SIG-M5 treated with dmso at 0.1 percent for 504 hours (cell line): ENCODE measurements around the gene SMIM44.
"Not testable (repeated sequence)": the region's sequence is repeated elsewhere in the genome, so short reads cannot be mapped to it uniquely, and the experiment has no call there.

Experiments
- DNase-seq: peaks from one replicate; lab custom pipeline; 2025; ENCODE audit not compliant: unreplicated experiment; lab: John Stamatoyannopoulos, UW

The SMIM44 gene

GRCh38 chr19:3518255-3518654, 35.0 kb upstream of the SMIM44 start:
- no peak for DNase-seq

GRCh38 chr19:3517638-3518037, 34.4 kb upstream of the SMIM44 start:
- no peak for DNase-seq

- DNase-seq = no peak
These were observed 33.5 kb upstream of the SMIM44 start for GRCh38 chr19:3516675-3517207.

- no peak for DNase-seq
These were observed 32.7 kb upstream of the SMIM44 start for GRCh38 chr19:3515891-3516422.

GRCh38 chr19:3514930-3515329, 31.7 kb upstream of the SMIM44 start:
- no peak for DNase-seq

- DNase-seq = no peak
These were observed 30.2 kb upstream of the SMIM44 start for GRCh38 chr19:3513229-3514140.

GRCh38 chr19:3512562-3513228, 29.5 kb upstream of the SMIM44 start:
- no peak for DNase-seq

- DNase-seq = no peak
These were observed 28.4 kb upstream of the SMIM44 start for GRCh38 chr19:3511506-3512251.

GRCh38 chr19:3510727-3511126, 27.5 kb upstream of the SMIM44 start:
- DNase-seq = no peak

GRCh38 chr19:3509566-3509989, 26.3 kb upstream of the SMIM44 start:
- DNase-seq = no peak

GRCh38 chr19:3508771-3509535, 25.7 kb upstream of the SMIM44 start:
- no peak for DNase-seq

GRCh38 chr19:3508121-3508661, 24.9 kb upstream of the SMIM44 start:
- DNase-seq = not testable (repeated sequence)

GRCh38 chr19:3507371-3508120, 24.3 kb upstream of the SMIM44 start:
- DNase-seq = no peak

GRCh38 chr19:3506384-3507340, 23.4 kb upstream of the SMIM44 start:
- DNase-seq = no peak

GRCh38 chr19:3505598-3506383, 22.6 kb upstream of the SMIM44 start, which contains the start of gene FZR1:
TSS of gene FZR1 (plus strand) at chr19:3506311. CDS start at chr19:3522990, 16,679 bp downstream.
- DNase-seq = peak; percentile 93

GRCh38 chr19:3504735-3505134, 21.5 kb upstream of the SMIM44 start:
- no peak for DNase-seq

GRCh38 chr19:3503036-3503572, 19.9 kb upstream of the SMIM44 start:
- no peak for DNase-seq
